Activated naive CD8-positive, alpha-beta T cell treated with anti-CD3 and anti-CD28 coated beads, Interleukin-2, amount 50 U/mL, for 16 hours (primary cell): ENCODE measurements around the gene RPL3.

Experiments
- DNase-seq: peaks from one replicate; pipeline ENCODE4 v3.0.0-alpha.2; 2020; ENCODE audit warnings: low read depth, low spot score

RPL3 gene

GRCh38 chr22:39317084-39317774 is 2.2 kb downstream of the RPL3 start:
- no peak for DNase-seq

GRCh38 chr22:39316440-39317083 is 2.9 kb downstream of the RPL3 start:
- DNase-seq, result peak; percentile 65

- no peak for DNase-seq
Measured at GRCh38 chr22:39315389-39315788, 4.0 kb downstream of the RPL3 start.

- no peak for DNase-seq
Measured at GRCh38 chr22:39314251-39314971, 5.0 kb downstream of the RPL3 start.

GRCh38 chr22:39313258-39314001 is 6.0 kb downstream of the RPL3 start:
- no peak for DNase-seq

- no peak for DNase-seq
Measured at GRCh38 chr22:39312410-39312809, 7.0 kb downstream of the RPL3 start.

- no peak for DNase-seq
Measured at GRCh38 chr22:39311592-39312400, 7.6 kb downstream of the RPL3 start.

GRCh38 chr22:39309881-39310714 is 9.3 kb downstream of the RPL3 start:
- no peak for DNase-seq

- DNase-seq, result no peak
Measured at GRCh38 chr22:39309364-39309861, 10.0 kb downstream of the RPL3 start.

- DNase-seq, result no peak
Measured at GRCh38 chr22:39308614-39309363, 10.6 kb downstream of the RPL3 start.

GRCh38 chr22:39306456-39307361 is 12.7 kb downstream of the RPL3 start:
- no peak for DNase-seq

- DNase-seq, result no peak
Measured at GRCh38 chr22:39303892-39304671, 15.3 kb downstream of the RPL3 start.

- no peak for DNase-seq
Measured at GRCh38 chr22:39303358-39303757, 16.1 kb downstream of the RPL3 start.

GRCh38 chr22:39302431-39302960 is 16.9 kb downstream of the RPL3 start:
- no peak for DNase-seq

GRCh38 chr22:39301926-39302325 is 17.5 kb downstream of the RPL3 start:
- no peak for DNase-seq

- DNase-seq, result no peak
Measured at GRCh38 chr22:39301108-39301507, 18.3 kb downstream of the RPL3 start.

- no peak for DNase-seq
Measured at GRCh38 chr22:39300186-39300830, 19.1 kb downstream of the RPL3 start.
